Measurements from ENCODE around the gene NFYC. TPM values are rescaled to one million over a fixed set of nuclear protein-coding genes. Genes with fewer than 3 reads are reported as not detected.
A peak's percentile ranks its signal among the peaks of the same experiment; 100 is the strongest.
"Not testable (repeated sequence)": the region's sequence is repeated elsewhere in the genome, so short reads cannot be mapped to it uniquely, and the experiment has no call there.

NFYC gene
- total RNA-seq, 1 experiment from 2014 or later, result 46.5 TPM

DNA sequence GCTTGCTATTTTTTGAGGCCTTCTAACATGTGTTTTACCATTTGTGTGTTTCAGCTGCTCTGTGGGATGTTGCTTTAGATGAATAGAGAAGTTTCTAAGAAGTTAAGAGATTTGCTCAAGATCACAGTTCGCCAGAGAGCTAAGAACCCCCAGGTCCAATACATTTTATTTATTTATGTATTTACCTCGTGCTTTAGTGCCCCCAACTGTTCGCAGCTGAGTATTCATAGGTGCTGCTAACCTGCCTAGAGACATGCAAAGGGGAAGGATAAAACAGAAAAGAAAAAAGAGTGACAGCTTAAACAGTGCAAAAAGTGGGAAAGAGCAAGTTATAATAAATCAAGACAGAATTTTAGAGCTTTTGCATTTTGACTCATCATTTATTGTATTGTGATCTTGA lies 31.1 kb downstream of the NFYC start (continued):
- no peak for TF ChIP-seq E2F5 (CRISPR knock-in tag; IDR thresholded peaks at IDR 0.05)
- TF ChIP-seq GTF2I (CRISPR knock-in tag; conservative IDR thresholded peaks at IDR 0.05), result no peak
- no peak for TF ChIP-seq ZNF121 (CRISPR knock-in tag; IDR thresholded peaks at IDR 0.05)
- no peak for TF ChIP-seq ZNF532 (CRISPR knock-in tag; IDR thresholded peaks at IDR 0.05; ENCODE audit: borderline replicate concordance)
- TF ChIP-seq NR3C1 (CRISPR knock-in tag; conservative IDR thresholded peaks at IDR 0.05; ENCODE audit: low read depth), result no peak

- ChIA-PET POLR2A (interaction anchor here (1.0 kb wide), 1 partner anchor 32 kb away, joined by 3 read pairs; the partner anchor contains the start of gene NFYC), CTCF (interaction anchor here (0.6 to 3.0 kb wide), 4 partner anchors 13 to 55 kb away, joined by 3 to 11 read pairs (median 4); partner anchors contain the start of gene NFYC)
- Mint-ChIP-seq H3K27ac (peak overlapping the region; percentile 32; the same call in 1 of the 2 replicates), H3K4me1 (peaks cover 16% of the 10 kb centered on the region), H3K27me3 (ENCODE audit: low read depth) (no peaks in the 10 kb centered on the region), H3K36me3 (peaks cover 8% of the 10 kb centered on the region), H3K9me3 (no peaks in the 10 kb centered on the region), H3K4me3 (no peak overlapping the region)
- TF ChIP-seq E2F5 (CRISPR knock-in tag; IDR thresholded peaks at IDR 0.05) (no peak), ERG (CRISPR knock-in tag; IDR thresholded peaks at IDR 0.05) (no peak), FOXJ3 (CRISPR knock-in tag; IDR thresholded peaks at IDR 0.05; ENCODE audit: borderline replicate concordance) (no peak), RORB (CRISPR knock-in tag; IDR thresholded peaks at IDR 0.05) (no peak), TP53 (CRISPR knock-in tag; IDR thresholded peaks at IDR 0.05) (no peak), ZNF138 (CRISPR knock-in tag; conservative IDR thresholded peaks at IDR 0.05) (no peak)
- TF ChIP-seq, protein P1, sequence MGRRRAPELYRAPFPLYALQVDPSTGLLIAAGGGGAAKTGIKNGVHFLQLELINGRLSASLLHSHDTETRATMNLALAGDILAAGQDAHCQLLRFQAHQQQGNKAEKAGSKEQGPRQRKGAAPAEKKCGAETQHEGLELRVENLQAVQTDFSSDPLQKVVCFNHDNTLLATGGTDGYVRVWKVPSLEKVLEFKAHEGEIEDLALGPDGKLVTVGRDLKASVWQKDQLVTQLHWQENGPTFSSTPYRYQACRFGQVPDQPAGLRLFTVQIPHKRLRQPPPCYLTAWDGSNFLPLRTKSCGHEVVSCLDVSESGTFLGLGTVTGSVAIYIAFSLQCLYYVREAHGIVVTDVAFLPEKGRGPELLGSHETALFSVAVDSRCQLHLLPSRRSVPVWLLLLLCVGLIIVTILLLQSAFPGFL (CRISPR knock-in tag; IDR thresholded peaks at IDR 0.05; ENCODE audit: borderline replicate concordance), result no peak
- DNase-seq (ENCODE audit: low spot score), result no peak
- ATAC-seq, result no peak
These were observed 31.9 kb downstream of the NFYC start for GRCh38 chr1:40723196-40723955.

DNA sequence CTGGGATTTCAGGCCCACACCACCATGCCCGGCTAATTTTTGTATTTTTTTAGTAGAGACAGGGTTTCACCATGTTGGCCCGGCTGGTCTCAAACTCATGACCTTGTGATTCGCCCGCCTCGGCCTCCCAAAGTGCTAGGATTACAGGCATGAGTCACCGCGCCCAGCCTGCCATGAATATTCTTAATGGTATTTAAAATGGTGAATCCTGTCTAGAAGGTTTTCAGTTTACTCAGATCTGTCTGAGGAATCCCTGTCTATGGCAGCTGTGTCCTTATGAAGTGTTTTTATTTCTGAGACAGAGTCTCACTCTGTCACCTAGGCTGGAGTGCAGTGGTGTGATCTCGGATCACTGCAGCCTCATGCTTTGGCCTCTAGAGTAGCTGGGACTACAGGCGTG lies 36.2 kb downstream of the NFYC start:
- H3K27me3 Mint-ChIP-seq (ENCODE audit: low read depth); DNase-seq (ENCODE audit: low spot score); H3K27ac Mint-ChIP-seq; CTCF ChIA-PET; POLR2A ChIA-PET; H3K4me3 Mint-ChIP-seq; ATAC-seq; H3K9me3 Mint-ChIP-seq: not testable (repeated sequence)
- Mint-ChIP-seq H3K4me1 (peaks cover 27% of the 10 kb centered on the region), H3K36me3 (peaks cover 11% of the 10 kb centered on the region)

DNA sequence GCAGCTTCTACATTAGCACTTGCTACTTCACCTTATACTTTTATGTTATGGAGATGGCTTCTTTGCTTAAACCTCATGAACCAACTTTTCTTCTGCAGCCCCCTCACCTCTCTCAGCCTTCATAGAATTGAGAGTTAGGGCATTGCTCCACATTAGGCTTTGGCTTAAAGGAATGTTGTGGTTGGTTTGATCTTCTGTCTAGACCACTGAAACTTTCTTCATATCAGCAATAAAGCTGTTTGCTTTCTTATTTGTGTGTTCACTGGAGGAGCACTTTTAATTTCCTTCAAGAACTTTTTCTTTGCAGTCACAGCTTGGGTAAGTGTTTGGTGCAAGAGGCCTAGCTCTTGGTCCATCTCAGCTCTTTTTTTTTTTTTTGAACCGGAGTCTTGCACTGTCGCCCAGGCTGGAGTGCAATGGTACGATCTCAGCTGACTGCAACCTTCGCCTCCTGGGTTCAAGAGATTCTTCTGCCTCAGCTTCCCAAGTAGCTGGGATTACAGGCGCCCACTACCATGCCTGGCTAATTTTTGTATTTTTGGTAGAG lies 37.9 kb downstream of the NFYC start:
- ATAC-seq; H3K9me3 Mint-ChIP-seq; H3K4me3 Mint-ChIP-seq; H3K27me3 Mint-ChIP-seq (ENCODE audit: low read depth); DNase-seq (ENCODE audit: low spot score): not testable (repeated sequence)
- POLR2A ChIA-PET, result interaction anchor here (0.6 kb wide), 1 partner anchor 13 kb away, joined by 3 read pairs; no protein-coding TSS in a partner anchor
- Mint-ChIP-seq H3K4me1 (peaks cover 28% of the 10 kb centered on the region), H3K27ac (peak overlapping the region; percentile 49; the same call in 1 of the 2 replicates), H3K36me3 (peaks cover 11% of the 10 kb centered on the region)
- CTCF ChIA-PET, result interaction anchor here (0.6 to 1.1 kb wide), 4 partner anchors 38 to 80 kb away, joined by 3 to 6 read pairs (median 4); partner anchors contain the start of gene NFYC
